Panc1 (cell line): ENCODE data around the gene MGAT4C. TPM values are rescaled to one million over a fixed set of nuclear protein-coding genes. Genes with fewer than 3 reads are reported as not detected.

Experiments used
- ATAC-seq: fragments of 200-7000 bp; cut with Tn5 transposase; 2 replicates; pipeline ENCODE4 v1.9.1; 2020; ENCODE audit warnings: mild to moderate bottlenecking, moderate library complexity
- BruUV-seq: library from RNA; stranded (reverse); fragments of 400-500 nt; replicated peaks from 2 replicates; lab custom pipeline; 2021; lab: Mats Ljungman, UMichigan
- CTCF ChIA-PET: fragments of 300-600 bp; sonication (Branson Sonifier 250); formaldehyde crosslinking; loops from one replicate; lab custom pipeline; 2022; ENCODE audit warnings: antibody characterized with exemption; lab: Charles Lee
- POLR2A ChIA-PET: fragments of 300-600 bp; sonication (Branson Sonifier 250); formaldehyde crosslinking; loops from one replicate; lab custom pipeline; 2022; ENCODE audit warnings: antibody characterized with exemption; lab: Charles Lee
- DNase-seq: peaks from one replicate; pipeline ENCODE4 v3.0.0-alpha.2; 2010; ENCODE audit warnings: low read depth, low spot score
- H3K27ac ChIP-seq: 2 replicates; pipeline ENCODE4 v1.5.1; 2011; ENCODE audit warnings: mild to moderate bottlenecking, low read length, inconsistent platforms
- H3K27me3 ChIP-seq: fragments of 200-500 bp; sonication (Bioruptor generic); 2 replicates; pipeline ENCODE4 v1.6.0; 2014; ENCODE audit warnings: low read length, inconsistent platforms; ENCODE audit not compliant: control insufficient read depth, insufficient read depth
- H3K36me3 ChIP-seq: fragments of 200-500 bp; sonication (Bioruptor generic); 2 replicates; pipeline ENCODE4 v1.5.1; 2014; ENCODE audit warnings: inconsistent platforms, mild to moderate bottlenecking, low read length, moderate library complexity; ENCODE audit not compliant: control insufficient read depth, insufficient read depth
- H3K4me1 ChIP-seq: 2 replicates; pipeline ENCODE4 v1.5.1; 2011; ENCODE audit warnings: inconsistent platforms, mild to moderate bottlenecking, low read length, moderate library complexity; ENCODE audit not compliant: control insufficient read depth, insufficient read depth
- H3K4me3 ChIP-seq, 2 experiments: 2 replicates each; pipeline ENCODE4 v1.5.1; 2011 to 2012; ENCODE audit warnings: low read depth in 2 of 2, low read length in 2 of 2, mild to moderate bottlenecking in 2 of 2, inconsistent platforms in 1 of 2, moderate library complexity in 1 of 2
- H3K9me3 ChIP-seq: fragments of 200-500 bp; sonication (Bioruptor generic); 2 replicates; pipeline ENCODE4 v1.5.1; 2014; ENCODE audit warnings: low read depth, mild to moderate bottlenecking, inconsistent platforms, low read length, moderate library complexity; ENCODE audit not compliant: control insufficient read depth, insufficient read depth
- POLR2AphosphoS5 ChIP-seq: IDR thresholded peaks from 2 replicates; pipeline ENCODE4 v1.6.1; 2012; ENCODE audit warnings: mild to moderate bottlenecking, low read depth, low read length, moderate library complexity
- REST ChIP-seq, 2 experiments: IDR thresholded peaks; 2 replicates each; pipeline ENCODE4 v1.6.1; 2011 to 2012; ENCODE audit warnings: low read depth in 2 of 2, control low read depth in 1 of 2, low read length in 1 of 2, mild to moderate bottlenecking in 1 of 2, moderate library complexity in 1 of 2; ENCODE audit not compliant: insufficient read depth in 1 of 2
- SIN3A ChIP-seq: IDR thresholded peaks from 2 replicates; pipeline ENCODE4 v1.6.1; 2012; ENCODE audit warnings: low read depth, mild to moderate bottlenecking, low read length, moderate library complexity, borderline replicate concordance; ENCODE audit not compliant: insufficient read depth
- TCF7L2 ChIP-seq: IDR thresholded peaks from 2 replicates; pipeline ENCODE4 v1.6.1; 2011; ENCODE audit warnings: mild to moderate bottlenecking, low read depth, low read length, inconsistent platforms
- in situ Hi-C: cut with HindIII; loops from 2 replicates; pipeline ENCODE4 v1.10.0; 2016; ENCODE audit warnings: low sequenced_read_pairs, low pct_unique_long_range_greater_than_20kb
- intact Hi-C: fragments of 100-400 bp; cut with micrococcal nuclease; formaldehyde crosslinking; loops from one replicate; pipeline ENCODE4 v1.10.0; 2022; ENCODE audit not compliant: unreplicated experiment
- total RNA-seq: library from RNA; stranded (reverse); gene quantifications from one replicate; pipeline ENCODE4 v1.2.1, GENCODE V29; 2021; ENCODE audit not compliant: unreplicated experiment
- TF ChIP-seq, protein P1 (sequence below): fragments of 450-650 bp; IDR thresholded peaks from 2 replicates; pipeline ENCODE4 v1.5.1; 2017; ENCODE audit warnings: mild to moderate bottlenecking

The MGAT4C gene
- total RNA-seq, 1 experiment from 2014 or later: not detected

DNA sequence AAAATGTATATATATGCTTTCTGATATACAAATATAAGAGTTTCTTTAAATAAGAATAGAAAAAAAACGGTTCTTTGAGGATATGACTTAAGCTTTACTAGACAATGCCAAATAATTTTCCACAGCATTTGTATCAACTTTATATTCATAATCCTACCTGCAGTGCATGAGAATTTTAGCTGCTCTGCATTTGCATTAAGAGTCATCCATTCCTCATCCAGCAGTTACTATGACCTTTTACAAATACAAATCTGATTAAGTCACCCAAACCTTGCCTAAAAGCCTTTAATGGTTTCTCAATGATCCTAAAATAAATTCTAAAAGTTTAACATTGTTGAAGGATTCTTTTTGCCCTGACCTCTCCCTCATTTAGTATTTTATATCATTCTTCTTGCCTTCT, 116.5 kb downstream of the MGAT4C start:
- ChIA-PET POLR2A (no interaction called here), CTCF (no interaction called here)
- Histone ChIP-seq H3K9me3 (no peaks in the 10 kb centered on the region), H3K36me3 (no peaks in the 10 kb centered on the region), H3K27ac (no peak overlapping the region), H3K4me3 (no peak overlapping the region), H3K4me1 (no peaks in the 10 kb centered on the region), H3K27me3 (no peaks in the 10 kb centered on the region)
- intact Hi-C loops: no loop called here
- no TSS peak for BruUV-seq
- DNase-seq: no peak
- ATAC-seq: no peak
- in situ Hi-C loops: no loop called here
- TF ChIP-seq TCF7L2 (no peak), REST (IDR thresholded peaks at IDR 0.05; ENCODE audit: insufficient read depth in 1 of 2, low read depth in 2 of 2, low read length in 1 of 2) (no peak), SIN3A (no peak), POLR2AphosphoS5 (no peak)
- TF ChIP-seq, protein P1, sequence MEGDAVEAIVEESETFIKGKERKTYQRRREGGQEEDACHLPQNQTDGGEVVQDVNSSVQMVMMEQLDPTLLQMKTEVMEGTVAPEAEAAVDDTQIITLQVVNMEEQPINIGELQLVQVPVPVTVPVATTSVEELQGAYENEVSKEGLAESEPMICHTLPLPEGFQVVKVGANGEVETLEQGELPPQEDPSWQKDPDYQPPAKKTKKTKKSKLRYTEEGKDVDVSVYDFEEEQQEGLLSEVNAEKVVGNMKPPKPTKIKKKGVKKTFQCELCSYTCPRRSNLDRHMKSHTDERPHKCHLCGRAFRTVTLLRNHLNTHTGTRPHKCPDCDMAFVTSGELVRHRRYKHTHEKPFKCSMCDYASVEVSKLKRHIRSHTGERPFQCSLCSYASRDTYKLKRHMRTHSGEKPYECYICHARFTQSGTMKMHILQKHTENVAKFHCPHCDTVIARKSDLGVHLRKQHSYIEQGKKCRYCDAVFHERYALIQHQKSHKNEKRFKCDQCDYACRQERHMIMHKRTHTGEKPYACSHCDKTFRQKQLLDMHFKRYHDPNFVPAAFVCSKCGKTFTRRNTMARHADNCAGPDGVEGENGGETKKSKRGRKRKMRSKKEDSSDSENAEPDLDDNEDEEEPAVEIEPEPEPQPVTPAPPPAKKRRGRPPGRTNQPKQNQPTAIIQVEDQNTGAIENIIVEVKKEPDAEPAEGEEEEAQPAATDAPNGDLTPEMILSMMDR: no peak

DNA sequence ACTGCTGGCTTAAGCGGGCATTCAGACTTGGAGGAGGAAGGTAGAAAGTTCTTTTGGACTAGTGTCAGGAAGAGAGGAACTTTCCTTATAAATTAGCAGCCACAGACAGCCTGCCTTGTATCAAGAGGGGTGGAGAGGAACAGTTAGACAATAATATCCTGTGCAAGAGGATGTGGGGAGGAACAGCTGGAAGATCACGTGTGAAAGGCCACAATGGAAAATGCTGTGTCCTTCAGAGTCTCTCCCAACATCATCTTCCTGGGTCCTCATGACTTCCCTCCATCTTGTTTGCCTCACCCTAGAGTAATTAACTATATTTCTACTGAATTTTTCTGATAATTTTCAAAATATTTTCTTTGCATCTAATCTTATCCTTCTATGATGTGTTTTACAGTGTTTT, 117.4 kb downstream of the MGAT4C start:
- no peak for ATAC-seq
- CTCF ChIA-PET: no interaction called here
- no peak for DNase-seq
- TF ChIP-seq POLR2AphosphoS5 (no peak), SIN3A (no peak), TCF7L2 (no peak)
- intact Hi-C loops (no loop called here), in situ Hi-C loops (no loop called here)
- POLR2A ChIA-PET: no interaction called here
- H3K4me3 ChIP-seq: no peak overlapping the region
- BruUV-seq: no TSS peak
- no peaks in the 10 kb centered on the region for H3K36me3 ChIP-seq
- no peaks in the 10 kb centered on the region for H3K27me3 ChIP-seq
- H3K4me1 ChIP-seq: no peaks in the 10 kb centered on the region
- no peak overlapping the region for H3K27ac ChIP-seq
- H3K9me3 ChIP-seq: no peaks in the 10 kb centered on the region

DNA sequence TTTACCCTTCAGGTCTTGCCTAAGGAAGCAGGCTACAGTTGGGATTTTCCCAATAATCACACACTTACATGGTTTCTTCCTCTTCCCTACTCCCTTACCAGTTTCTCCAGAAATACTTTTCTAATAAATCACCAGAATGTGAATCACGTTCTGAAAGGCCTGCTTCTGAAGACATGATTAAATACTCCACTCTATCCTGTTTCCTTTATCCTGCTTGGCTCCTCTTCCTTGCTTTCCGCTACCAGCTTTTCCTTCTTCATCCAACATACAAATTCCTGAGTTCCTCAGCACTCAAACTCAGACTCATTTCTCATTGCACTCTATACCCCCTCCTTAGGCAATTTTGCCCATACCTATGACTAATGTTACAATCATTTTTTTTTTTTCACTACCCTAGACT, 118.3 kb downstream of the MGAT4C start:
- no peaks in the 10 kb centered on the region for H3K9me3 ChIP-seq
- TF ChIP-seq, protein P1: no peak
- TF ChIP-seq TCF7L2: no peak
- TF ChIP-seq POLR2AphosphoS5: no peak
- TF ChIP-seq SIN3A: no peak
- no peak for TF ChIP-seq REST (IDR thresholded peaks at IDR 0.05; ENCODE audit: insufficient read depth in 1 of 2, low read depth in 2 of 2, low read length in 1 of 2)

More for the DNA sequence above, 118.3 kb downstream of the MGAT4C start:
- ChIA-PET POLR2A (no interaction called here), CTCF (no interaction called here)
- Histone ChIP-seq H3K27me3 (no peaks in the 10 kb centered on the region), H3K4me1 (no peaks in the 10 kb centered on the region), H3K36me3 (no peaks in the 10 kb centered on the region), H3K4me3 (no peak overlapping the region), H3K27ac (no peak overlapping the region)
- in situ Hi-C loops: no loop called here
- no TSS peak for BruUV-seq
- DNase-seq (no peak), ATAC-seq (no peak)
- intact Hi-C loops: no loop called here
